H1 (cell line): ENCODE data around the gene ERICH6. TPM values are rescaled to one million over a fixed set of nuclear protein-coding genes. Genes with fewer than 3 reads are reported as not detected.

ENCODE experiments used
- CTCF ChIA-PET: fragments of 300-600 bp; sonication (Branson Sonifier 250); formaldehyde crosslinking; loops from one replicate; lab custom pipeline; 2021; ENCODE audit not compliant: partially characterized antibody; lab: Charles Lee
- POLR2A ChIA-PET: fragments of 300-600 bp; sonication (Branson Sonifier 250); formaldehyde crosslinking; loops from one replicate; lab custom pipeline; 2021; ENCODE audit warnings: inconsistent platforms; ENCODE audit not compliant: partially characterized antibody; lab: Charles Lee
- DNase-seq, 2 experiments: peaks; one replicate each; pipeline versions ENCODE4 v3.0.0 to v3.0.0-alpha.2; 2010 to 2022; ENCODE audit warnings: low spot score in 2 of 2, low read depth in 1 of 2, mixed read lengths in 1 of 2
- FAIRE-seq: peaks from 2 replicates; lab custom pipeline; 2011; peaks lifted over from hg19 to GRCh38; lab: Jason Lieb, UNC
- H2AFZ ChIP-seq: 2 replicates; pipeline ENCODE4 v1.8.1; 2012; ENCODE audit warnings: low read length, inconsistent platforms
- H2AK5ac ChIP-seq: 2 replicates; pipeline ENCODE4 v1.6.1; 2013; ENCODE audit warnings: low read depth, low read length
- H2BK120ac ChIP-seq: replicated peaks from 2 replicates; pipeline ENCODE3; 2013; ENCODE audit warnings: low read depth, low read length, inconsistent platforms
- H2BK12ac ChIP-seq: 2 replicates; pipeline ENCODE4 v1.6.1; 2013; ENCODE audit warnings: low read depth, low read length
- H2BK15ac ChIP-seq: 2 replicates; pipeline ENCODE4 v1.6.1; 2013; ENCODE audit warnings: low read length
- H2BK20ac ChIP-seq: 2 replicates; pipeline ENCODE4 v1.6.1; 2013; ENCODE audit warnings: low read length
- H2BK5ac ChIP-seq: 2 replicates; pipeline ENCODE4 v1.6.1; 2013; ENCODE audit warnings: low read depth, low read length
- H3K14ac ChIP-seq: 2 replicates; pipeline ENCODE4 v1.6.1; 2013; ENCODE audit warnings: inconsistent platforms; ENCODE audit not compliant: insufficient read length
- H3K18ac ChIP-seq: 2 replicates; pipeline ENCODE4 v1.6.1; 2013; ENCODE audit warnings: low read length; ENCODE audit errors: extremely low read depth
- H3K23ac ChIP-seq: 2 replicates; pipeline ENCODE4 v1.6.1; 2013; ENCODE audit warnings: inconsistent platforms; ENCODE audit not compliant: insufficient read length
- H3K23me2 ChIP-seq: 2 replicates; pipeline ENCODE4 v1.6.1; 2013; ENCODE audit warnings: low read depth, low read length
- H3K27ac ChIP-seq: 2 replicates; pipeline ENCODE4 v1.6.1; 2011; ENCODE audit warnings: low read depth, low read length, inconsistent platforms
- H3K27me3 ChIP-seq, 4 experiments: replicated peaks in 1 of 4; 1 replicate in 1 of 4; 2 replicates in 3 of 4; pipeline versions ENCODE4 v1.6.1 to v1.8.1; 2011 to 2013; ENCODE audit warnings: low read length in 3 of 4, mild to moderate bottlenecking in 3 of 4, inconsistent platforms in 2 of 4, mixed read lengths in 2 of 4, moderate library complexity in 1 of 4; ENCODE audit not compliant: control insufficient read depth in 3 of 4, insufficient read depth in 3 of 4; ENCODE audit errors: extremely low read depth in 1 of 4
- H3K36me3 ChIP-seq, 4 experiments: 2 replicates each; pipeline versions ENCODE4 v1.6.1 to v1.8.1; 2011 to 2013; ENCODE audit warnings: mild to moderate bottlenecking in 4 of 4, low read length in 3 of 4, moderate library complexity in 2 of 4, control low read depth in 1 of 4, inconsistent platforms in 1 of 4; ENCODE audit not compliant: insufficient read depth in 4 of 4, control insufficient read depth in 2 of 4
- H3K4ac ChIP-seq: replicated peaks from 2 replicates; pipeline ENCODE3; 2013; ENCODE audit warnings: low read length, low read depth, mixed read lengths, inconsistent platforms; ENCODE audit not compliant: insufficient read length
- H3K4me1 ChIP-seq, 4 experiments: replicated peaks in 1 of 4; 1 replicate in 1 of 4; 2 replicates in 3 of 4; pipeline versions ENCODE4 v1.6.1 to v1.8.1; 2011 to 2013; ENCODE audit warnings: low read length in 3 of 4, inconsistent platforms in 2 of 4, mixed read lengths in 1 of 4; ENCODE audit not compliant: insufficient read depth in 4 of 4, control insufficient read depth in 3 of 4
- H3K4me2 ChIP-seq, 2 experiments: 2 replicates each; pipeline versions ENCODE4 v1.6.1 to v1.8.1; 2011 to 2013; ENCODE audit warnings: low read depth in 2 of 2, low read length in 2 of 2, control low read depth in 1 of 2, inconsistent platforms in 1 of 2, mild to moderate bottlenecking in 1 of 2; ENCODE audit not compliant: insufficient read depth in 1 of 2
- H3K4me3 ChIP-seq, 4 experiments: fragments of 200-600, 300-600 bp in 1 of 4; sonication (generic), shearing (Covaris generic), sonication (Bioruptor Twin) in 1 of 4; 2 replicates each; pipeline versions ENCODE4 v1.5.1 to v1.8.1; 2011 to 2016; ENCODE audit warnings: low read length in 4 of 4, low read depth in 3 of 4, control low read depth in 2 of 4, inconsistent platforms in 2 of 4, mild to moderate bottlenecking in 2 of 4, mixed read lengths in 1 of 4, moderate library complexity in 1 of 4; ENCODE audit not compliant: insufficient read depth in 2 of 4; ENCODE audit errors: extremely low read depth in 1 of 4
- H3K56ac ChIP-seq: replicated peaks from 2 replicates; pipeline ENCODE3; 2013; ENCODE audit warnings: low read depth, mild to moderate bottlenecking, mixed read lengths, low read length, inconsistent platforms; ENCODE audit not compliant: insufficient read length
- H3K79me1 ChIP-seq: 2 replicates; pipeline ENCODE4 v1.6.1; 2013; ENCODE audit warnings: low read depth, low read length, control low read depth
- H3K79me2 ChIP-seq, 2 experiments: 2 replicates each; pipeline versions ENCODE4 v1.6.1 to v1.8.1; 2012 to 2013; ENCODE audit warnings: low read length in 2 of 2, mild to moderate bottlenecking in 2 of 2, inconsistent platforms in 1 of 2; ENCODE audit not compliant: insufficient read depth in 2 of 2, control insufficient read depth in 1 of 2
- H3K9ac ChIP-seq, 4 experiments: replicated peaks in 1 of 4; 1 replicate in 1 of 4; 2 replicates in 3 of 4; pipeline versions ENCODE4 v1.6.1 to v1.8.1; 2011 to 2013; ENCODE audit warnings: low read depth in 3 of 4, low read length in 3 of 4, control low read depth in 2 of 4, mild to moderate bottlenecking in 2 of 4, moderate library complexity in 2 of 4, inconsistent platforms in 1 of 4; ENCODE audit errors: extremely low read depth in 1 of 4
- H3K9me3 ChIP-seq, 2 experiments: 2 replicates each; pipeline versions ENCODE4 v1.6.1 to v1.8.1; 2012 to 2013; ENCODE audit warnings: mild to moderate bottlenecking in 2 of 2, moderate library complexity in 2 of 2, control low read depth in 1 of 2, inconsistent platforms in 1 of 2, low read depth in 1 of 2, low read length in 1 of 2, mixed read lengths in 1 of 2; ENCODE audit not compliant: insufficient read depth in 2 of 2
- H4K20me1 ChIP-seq, 2 experiments: replicated peaks in 1 of 2; 2 replicates each; pipeline versions ENCODE3 to v1.8.1; 2011 to 2013; ENCODE audit warnings: inconsistent platforms in 2 of 2, low read length in 2 of 2, mild to moderate bottlenecking in 1 of 2; ENCODE audit not compliant: insufficient read depth in 2 of 2, control insufficient read depth in 1 of 2
- H4K5ac ChIP-seq: 2 replicates; pipeline ENCODE4 v1.6.1; 2013; ENCODE audit warnings: low read length, low read depth, mixed read lengths, inconsistent platforms; ENCODE audit not compliant: insufficient read length
- H4K8ac ChIP-seq: 2 replicates; pipeline ENCODE4 v1.8.0; 2013; ENCODE audit warnings: mild to moderate bottlenecking, moderate library complexity, low read length, inconsistent platforms; ENCODE audit not compliant: insufficient read depth; ENCODE audit errors: extremely low read depth
- H4K91ac ChIP-seq: replicated peaks from 2 replicates; pipeline ENCODE3; 2013; ENCODE audit warnings: low read length, mixed read lengths, inconsistent platforms; ENCODE audit not compliant: insufficient read length
- BRCA1 ChIP-seq: IDR thresholded peaks from 2 replicates; pipeline ENCODE4 v1.6.1; 2012; ENCODE audit warnings: low read depth, low read length, improper control_type of control experiment
- CHD1 ChIP-seq: IDR thresholded peaks from 2 replicates; pipeline ENCODE4 v1.6.1; 2012; ENCODE audit warnings: low read depth, low read length, improper control_type of control experiment
- HDAC6 ChIP-seq: IDR thresholded peaks from one replicate; pipeline ENCODE4 v1.7.1; 2012; ENCODE audit warnings: low read depth, mild to moderate bottlenecking, inconsistent platforms, low read length, moderate library complexity
- POLR2A ChIP-seq, 2 experiments: IDR thresholded peaks; 1 replicate in 1 of 2; 2 replicates in 1 of 2; pipeline ENCODE4 v1.6.1; 2011; ENCODE audit warnings: low read depth in 2 of 2, low read length in 2 of 2, mild to moderate bottlenecking in 2 of 2; ENCODE audit errors: control extremely low read depth in 1 of 2
- POU5F1 ChIP-seq: IDR thresholded peaks from 2 replicates; pipeline ENCODE4 v1.6.1; 2011; ENCODE audit warnings: low read depth, mild to moderate bottlenecking, low read length, moderate library complexity
- RFX5 ChIP-seq: IDR thresholded peaks from 2 replicates; pipeline ENCODE4 v1.6.1; 2011; ENCODE audit warnings: low read depth, low read length, improper control_type of control experiment, borderline replicate concordance
- TEAD4 ChIP-seq: IDR thresholded peaks from 2 replicates; pipeline ENCODE4 v1.6.1; 2012; ENCODE audit warnings: low read depth, low read length, inconsistent platforms, mixed read lengths
- YY1 ChIP-seq: IDR thresholded peaks from 2 replicates; pipeline ENCODE4 v1.6.1; 2011; ENCODE audit warnings: low read depth, mild to moderate bottlenecking, low read length
- polyA plus RNA-seq, 7 experiments: library from polyadenylated mRNA; depleted of rRNA in 3 of 7; stranded (reverse) in 5 of 7; unstranded in 2 of 7; fragments of >200 nt in 5 of 7; fragments of 200-250 nt in 2 of 7; gene quantifications; 1 replicate in 5 of 7; 2 replicates in 1 of 7; 4 replicates in 1 of 7; pipeline versions ENCODE4 v1.2.1 to v1.2.3, GENCODE V29; 2011 to 2013; ENCODE audit warnings: missing spikeins in 2 of 7, mixed read lengths in 2 of 7
- total RNA-seq: library from RNA; stranded (reverse); fragmentation: NEBNext Ultra II Directional; extraction: Animal tissue kit (Norgen Biotek cat#: 25700); gene quantifications from 2 replicates; pipeline ENCODE4 v1.2.1, GENCODE V29; 2021
- TF ChIP-seq, protein P1 (sequence below): IDR thresholded peaks from 2 replicates; pipeline ENCODE4 v1.6.1; 2011; ENCODE audit warnings: low read depth, mild to moderate bottlenecking, low read length; ENCODE audit not compliant: insufficient read depth

The ERICH6 gene
- total and polyA plus RNA-seq, 2 of the 8 experiments (the other 6 are each of a cell fraction or from before 2014, with no cell fraction given): not detected

DNA sequence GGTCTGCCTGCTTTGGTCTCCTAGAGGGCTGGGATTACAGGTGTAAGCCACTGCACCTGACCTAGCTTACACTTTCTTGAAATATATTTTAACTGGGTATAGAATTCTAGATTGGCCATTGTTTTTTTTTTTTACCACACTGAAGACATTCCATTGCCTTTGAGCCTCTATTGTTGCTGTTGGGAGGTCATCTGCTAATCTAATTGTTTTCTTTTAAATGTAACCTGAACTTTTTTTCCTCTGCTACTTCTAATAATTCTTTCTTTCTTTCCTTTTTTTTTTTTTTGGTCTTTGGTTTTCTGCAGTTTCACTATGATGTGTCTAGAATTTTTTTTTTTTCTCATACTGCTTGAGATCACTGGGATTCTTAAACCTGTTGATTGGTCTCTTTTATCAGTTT lies 28.1 kb downstream of the ERICH6 start:
- CTCF ChIA-PET: no interaction called here
- no peaks in the 10 kb centered on the region for H3K27me3 ChIP-seq
- H2BK20ac ChIP-seq: no peak overlapping the region
- H3K27ac ChIP-seq: no peak overlapping the region
- POLR2A ChIA-PET: no interaction called here
- H3K23me2 ChIP-seq: peaks cover 2% of the 10 kb centered on the region; the same call in 1 of the 2 replicates
- no peaks in the 10 kb centered on the region for H4K20me1 ChIP-seq
- no peak overlapping the region for H2AFZ ChIP-seq
- H3K4me1 ChIP-seq: no peaks in the 10 kb centered on the region
- no peak overlapping the region for H2BK12ac ChIP-seq
- no peak overlapping the region for H3K4ac ChIP-seq
- H3K18ac ChIP-seq: no peak overlapping the region
- H2AK5ac ChIP-seq: no peak overlapping the region
- FAIRE-seq: no peak
- no peak overlapping the region for H2BK5ac ChIP-seq
- no peak overlapping the region for H3K14ac ChIP-seq
- H3K4me3 ChIP-seq: no peak overlapping the region
- no peaks in the 10 kb centered on the region for H3K79me1 ChIP-seq
- H2BK120ac ChIP-seq: no peak overlapping the region
- no peak overlapping the region for H3K23ac ChIP-seq
- no peak overlapping the region for H4K91ac ChIP-seq
- H3K79me2 ChIP-seq: no peaks in the 10 kb centered on the region
- H2BK15ac ChIP-seq: no peak overlapping the region
- no peak for DNase-seq
- no peak overlapping the region for H3K9ac ChIP-seq
- H3K36me3 ChIP-seq: no peaks in the 10 kb centered on the region
- no peak overlapping the region for H4K5ac ChIP-seq
- H3K4me2 ChIP-seq: no peak overlapping the region
- H4K8ac ChIP-seq: no peak overlapping the region
- no peak overlapping the region for H3K56ac ChIP-seq
- peaks cover 3 to 5% of the 10 kb centered on the region in 2 experiments; a peak in 2 of 4 replicates for H3K9me3 ChIP-seq
- no peak for TF ChIP-seq RFX5
- TF ChIP-seq POLR2A (IDR thresholded peaks at IDR 0.05; ENCODE audit: control extremely low read depth in 1 of 2, low read depth in 2 of 2, low read length in 2 of 2): no peak
- no peak for TF ChIP-seq YY1
- no peak for TF ChIP-seq TEAD4
- no peak for TF ChIP-seq CHD1
- TF ChIP-seq POU5F1: no peak
- no peak for TF ChIP-seq HDAC6
- TF ChIP-seq BRCA1: no peak
- TF ChIP-seq, protein P1, sequence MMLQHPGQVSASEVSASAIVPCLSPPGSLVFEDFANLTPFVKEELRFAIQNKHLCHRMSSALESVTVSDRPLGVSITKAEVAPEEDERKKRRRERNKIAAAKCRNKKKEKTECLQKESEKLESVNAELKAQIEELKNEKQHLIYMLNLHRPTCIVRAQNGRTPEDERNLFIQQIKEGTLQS: no peak
